Measurements from ENCODE around the gene NCOA3.

DNA sequence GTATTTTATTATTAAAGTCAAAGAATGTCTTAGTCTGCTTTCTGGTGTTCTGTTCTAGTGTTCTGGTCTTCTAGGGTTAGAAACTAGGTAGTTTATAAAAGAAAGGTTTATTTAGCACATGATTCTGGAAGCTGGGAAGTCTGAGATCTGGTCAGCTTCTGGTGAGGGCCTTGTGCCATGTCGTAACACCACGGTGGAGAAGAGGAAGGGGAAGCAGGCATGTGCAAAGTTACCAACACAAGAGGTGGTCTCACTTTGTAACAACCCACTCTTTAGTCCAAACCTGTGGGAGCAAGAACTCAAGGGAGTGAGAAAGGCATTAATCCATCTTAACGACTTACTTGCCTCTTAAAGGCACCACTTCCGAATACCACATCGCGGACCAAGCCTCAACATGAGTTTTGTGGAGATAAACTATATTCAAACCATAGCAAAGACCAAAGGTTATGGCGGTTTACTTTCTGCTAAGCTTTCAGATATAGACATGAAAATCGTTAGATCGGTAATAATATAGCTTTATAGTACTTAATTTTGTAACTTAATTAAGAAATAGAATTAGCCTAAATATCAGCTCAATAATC is 99.4 kb downstream of the NCOA3 start:
- TF ChIP-seq EP300 (IDR thresholded peaks at IDR 0.05; ENCODE audit: borderline replicate concordance in 1 of 2, low read depth in 2 of 2, low read length in 2 of 2) (no peak), SUZ12 (IDR thresholded peaks at IDR 0.05; ENCODE audit: low read length) (no peak), EZH2 (IDR thresholded peaks at IDR 0.05; ENCODE audit: low read depth, low read length, severe bottlenecking) (no peak), JUND (IDR thresholded peaks at IDR 0.05; ENCODE audit: low read length) (no peak), CTCF (IDR thresholded peaks at IDR 0.05; ENCODE audit: control extremely low read depth in 1 of 3, insufficient read depth in 1 of 3, low read depth in 1 of 3, low read length in 3 of 3) (no peak), ZNF274 (IDR thresholded peaks at IDR 0.05; ENCODE audit: borderline replicate concordance, extremely low read depth, low read length) (no peak), BRCA1 (IDR thresholded peaks at IDR 0.05; ENCODE audit: low read depth, low read length) (no peak), CBX5 (IDR thresholded peaks at IDR 0.05; ENCODE audit: low read depth, low read length) (no peak), TCF12 (IDR thresholded peaks at IDR 0.05; ENCODE audit: low read depth, low read length) (no peak), TBP (IDR thresholded peaks at IDR 0.05; ENCODE audit: low read depth, low read length) (no peak), TEAD4 (IDR thresholded peaks at IDR 0.05; ENCODE audit: low read depth, low read length) (no peak), TAF1 (IDR thresholded peaks at IDR 0.05; ENCODE audit: low read depth, low read length) (no peak), SIX5 (IDR thresholded peaks at IDR 0.05; ENCODE audit: low read depth, low read length) (no peak)
- TF ChIP-seq, protein P1, sequence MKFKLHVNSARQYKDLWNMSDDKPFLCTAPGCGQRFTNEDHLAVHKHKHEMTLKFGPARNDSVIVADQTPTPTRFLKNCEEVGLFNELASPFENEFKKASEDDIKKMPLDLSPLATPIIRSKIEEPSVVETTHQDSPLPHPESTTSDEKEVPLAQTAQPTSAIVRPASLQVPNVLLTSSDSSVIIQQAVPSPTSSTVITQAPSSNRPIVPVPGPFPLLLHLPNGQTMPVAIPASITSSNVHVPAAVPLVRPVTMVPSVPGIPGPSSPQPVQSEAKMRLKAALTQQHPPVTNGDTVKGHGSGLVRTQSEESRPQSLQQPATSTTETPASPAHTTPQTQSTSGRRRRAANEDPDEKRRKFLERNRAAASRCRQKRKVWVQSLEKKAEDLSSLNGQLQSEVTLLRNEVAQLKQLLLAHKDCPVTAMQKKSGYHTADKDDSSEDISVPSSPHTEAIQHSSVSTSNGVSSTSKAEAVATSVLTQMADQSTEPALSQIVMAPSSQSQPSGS (IDR thresholded peaks at IDR 0.05; ENCODE audit: low read length), result no peak
